SK-N-MC (cell line): ENCODE data around the gene SNAP47.

Source experiments
- DNase-seq: peaks from one replicate; pipeline ENCODE4 v3.0.0-alpha.2; 2011; ENCODE audit warnings: low read depth, low spot score
- H3K27ac ChIP-seq: fragments of 200-600 bp; sonication (generic); 2 replicates; pipeline ENCODE4 v1.5.1; 2016; ENCODE audit warnings: mixed run types
- H3K36me3 ChIP-seq: fragments of 200-600 bp; sonication (generic); 2 replicates; pipeline ENCODE4 v1.6.1; 2017; ENCODE audit warnings: antibody characterized with exemption, low read length, mixed read lengths; ENCODE audit not compliant: insufficient read depth
- H3K4me3 ChIP-seq: fragments of 200-600 bp; sonication (generic); 2 replicates; pipeline ENCODE4 v1.5.1; 2016
- H3K9ac ChIP-seq: fragments of 200-600 bp; sonication (generic); 2 replicates; pipeline ENCODE4 v1.8.0; 2017; ENCODE audit warnings: mixed run types, mixed read lengths; ENCODE audit not compliant: insufficient read length
- H3K9me3 ChIP-seq: fragments of 200-600 bp; sonication (generic); 2 replicates; pipeline ENCODE4 v1.6.1; 2017; ENCODE audit warnings: low read depth, mild to moderate bottlenecking, antibody characterized with exemption, low read length, moderate library complexity, mixed read lengths
- EZH2 ChIP-seq: fragments of 200-600 bp; sonication (generic); IDR thresholded peaks from one replicate; pipeline ENCODE4 v1.6.1; 2017; ENCODE audit warnings: antibody characterized with exemption
- FOXP2 ChIP-seq: optimal IDR thresholded peaks from 2 replicates; pipeline ENCODE3; 2011; ENCODE audit warnings: mild to moderate bottlenecking, moderate library complexity; ENCODE audit not compliant: insufficient read depth; ENCODE audit errors: extremely low read length, control extremely low read depth
- POLR2AphosphoS5 ChIP-seq: IDR thresholded peaks from 2 replicates; pipeline ENCODE4 v1.6.1; 2012; ENCODE audit warnings: mild to moderate bottlenecking, low read depth, low read length, borderline replicate concordance

Gene SNAP47

GRCh38 chr1:227736814-227737432, 1.7 kb downstream of the SNAP47 start:
- DNase-seq = no peak
- H3K4me3 ChIP-seq = no peak overlapping the region
- no peaks in the 10 kb centered on the region for H3K9me3 ChIP-seq
- H3K36me3 ChIP-seq = peaks cover 10% of the 10 kb centered on the region; the same call in 1 of the 2 replicates
- TF ChIP-seq EZH2 = no peak
- TF ChIP-seq POLR2AphosphoS5 = no peak
- H3K9ac ChIP-seq = no peak overlapping the region
- no peak overlapping the region for H3K27ac ChIP-seq

- H3K36me3 ChIP-seq = no peaks in the 10 kb centered on the region; the same call in 1 of the 2 replicates
These were observed 3.6 kb downstream of the SNAP47 start for GRCh38 chr1:227738820-227739219.

GRCh38 chr1:227739636-227740035, 4.4 kb downstream of the SNAP47 start:
- Histone ChIP-seq H3K36me3 (no peaks in the 10 kb centered on the region), H3K9ac (no peak overlapping the region), H3K9me3 (no peaks in the 10 kb centered on the region), H3K27ac (no peak overlapping the region), H3K4me3 (no peak overlapping the region)
- TF ChIP-seq EZH2 = no peak
- no peak for TF ChIP-seq POLR2AphosphoS5
- no peak for TF ChIP-seq FOXP2
- no peak for DNase-seq

More at GRCh38 chr1:227738820-227739219, 3.6 kb downstream of the SNAP47 start:
- no peak for TF ChIP-seq POLR2AphosphoS5
- TF ChIP-seq EZH2 = no peak
- TF ChIP-seq FOXP2 = no peak
- Histone ChIP-seq H3K27ac (no peak overlapping the region), H3K4me3 (no peak overlapping the region), H3K9ac (no peak overlapping the region), H3K9me3 (no peaks in the 10 kb centered on the region)
- DNase-seq = no peak

GRCh38 chr1:227740401-227740960, 5.2 kb downstream of the SNAP47 start:
- Histone ChIP-seq H3K9ac (no peak overlapping the region), H3K4me3 (no peak overlapping the region), H3K36me3 (no peaks in the 10 kb centered on the region), H3K27ac (no peak overlapping the region), H3K9me3 (no peaks in the 10 kb centered on the region)
- TF ChIP-seq POLR2AphosphoS5 (no peak), EZH2 (no peak), FOXP2 (no peak)
- DNase-seq = no peak

GRCh38 chr1:227741166-227741870, 6.1 kb downstream of the SNAP47 start:
- Histone ChIP-seq H3K9ac (no peak overlapping the region), H3K27ac (no peak overlapping the region), H3K36me3 (no peaks in the 10 kb centered on the region), H3K4me3 (no peak overlapping the region), H3K9me3 (no peaks in the 10 kb centered on the region)
- DNase-seq = no peak
- TF ChIP-seq FOXP2 = no peak
- no peak for TF ChIP-seq POLR2AphosphoS5
- no peak for TF ChIP-seq EZH2

GRCh38 chr1:227742738-227743715, 7.8 kb downstream of the SNAP47 start:
- TF ChIP-seq EZH2 = no peak
- TF ChIP-seq POLR2AphosphoS5 = no peak
- TF ChIP-seq FOXP2 = no peak
- H3K4me3 ChIP-seq = no peak overlapping the region
- H3K36me3 ChIP-seq = peaks cover 2% of the 10 kb centered on the region; the same call in 1 of the 2 replicates
- no peak for DNase-seq
- no peak overlapping the region for H3K27ac ChIP-seq
- H3K9me3 ChIP-seq = no peaks in the 10 kb centered on the region
- H3K9ac ChIP-seq = no peak overlapping the region

GRCh38 chr1:227744668-227745067, 9.4 kb downstream of the SNAP47 start:
- no peak for DNase-seq
- H3K27ac ChIP-seq = no peak overlapping the region

More at GRCh38 chr1:227744668-227745067, 9.4 kb downstream of the SNAP47 start:
- Histone ChIP-seq H3K4me3 (no peak overlapping the region), H3K9me3 (no peaks in the 10 kb centered on the region), H3K36me3 (peaks cover 11% of the 10 kb centered on the region; the same call in 1 of the 2 replicates), H3K9ac (no peak overlapping the region)
- no peak for TF ChIP-seq POLR2AphosphoS5
- TF ChIP-seq EZH2 = no peak
- TF ChIP-seq FOXP2 = no peak
